Coronary artery (tissue), 2 donors: ENCODE results near the gene TOM1L1.

ENCODE experiments used
- DNase-seq: peaks from one replicate; pipeline ENCODE4 v3.0.0-alpha.2; 2017; ENCODE audit warnings: low spot score
- H3K27ac ChIP-seq, 2 donors: fragments of 200-600 bp; sonication (generic); one replicate each; pipeline ENCODE4 v1.5.1; 2016 to 2019
- H3K4me3 ChIP-seq: fragments of 200-600 bp; sonication (generic); 2 replicates; pipeline ENCODE4 v1.5.1; 2016; ENCODE audit warnings: mild to moderate bottlenecking, moderate library complexity
- TF ChIP-seq, protein P1 (sequence below): fragments of 200-600 bp; sonication (generic); IDR thresholded peaks from one replicate; pipeline ENCODE4 v1.5.1; 2019; ENCODE audit warnings: antibody characterized with exemption

Gene TOM1L1

DNA sequence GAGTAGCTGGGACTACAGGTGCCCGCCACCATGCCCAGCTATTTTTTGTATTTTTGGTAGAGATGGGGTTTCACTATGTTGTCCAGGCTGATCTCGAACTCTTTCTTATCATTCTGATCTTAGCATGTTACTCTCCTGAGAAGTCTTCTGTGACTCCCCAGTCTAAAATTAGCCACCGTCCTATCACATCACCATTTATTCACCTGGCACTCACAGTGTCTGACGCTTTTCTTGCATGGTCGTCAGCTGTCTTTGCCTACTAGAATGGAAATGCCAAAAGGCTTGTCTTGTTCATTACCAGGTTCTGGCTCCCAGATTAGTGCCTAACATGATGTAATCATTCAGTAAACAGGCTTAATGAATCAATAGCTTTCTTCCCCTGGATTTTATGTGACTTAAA lies 23.8 kb downstream of the TOM1L1 start:
- TF ChIP-seq, protein P1, sequence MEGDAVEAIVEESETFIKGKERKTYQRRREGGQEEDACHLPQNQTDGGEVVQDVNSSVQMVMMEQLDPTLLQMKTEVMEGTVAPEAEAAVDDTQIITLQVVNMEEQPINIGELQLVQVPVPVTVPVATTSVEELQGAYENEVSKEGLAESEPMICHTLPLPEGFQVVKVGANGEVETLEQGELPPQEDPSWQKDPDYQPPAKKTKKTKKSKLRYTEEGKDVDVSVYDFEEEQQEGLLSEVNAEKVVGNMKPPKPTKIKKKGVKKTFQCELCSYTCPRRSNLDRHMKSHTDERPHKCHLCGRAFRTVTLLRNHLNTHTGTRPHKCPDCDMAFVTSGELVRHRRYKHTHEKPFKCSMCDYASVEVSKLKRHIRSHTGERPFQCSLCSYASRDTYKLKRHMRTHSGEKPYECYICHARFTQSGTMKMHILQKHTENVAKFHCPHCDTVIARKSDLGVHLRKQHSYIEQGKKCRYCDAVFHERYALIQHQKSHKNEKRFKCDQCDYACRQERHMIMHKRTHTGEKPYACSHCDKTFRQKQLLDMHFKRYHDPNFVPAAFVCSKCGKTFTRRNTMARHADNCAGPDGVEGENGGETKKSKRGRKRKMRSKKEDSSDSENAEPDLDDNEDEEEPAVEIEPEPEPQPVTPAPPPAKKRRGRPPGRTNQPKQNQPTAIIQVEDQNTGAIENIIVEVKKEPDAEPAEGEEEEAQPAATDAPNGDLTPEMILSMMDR, result no peak
- no peak for DNase-seq
- no peak overlapping the region for H3K27ac ChIP-seq
- no peak overlapping the region for H3K4me3 ChIP-seq

DNA sequence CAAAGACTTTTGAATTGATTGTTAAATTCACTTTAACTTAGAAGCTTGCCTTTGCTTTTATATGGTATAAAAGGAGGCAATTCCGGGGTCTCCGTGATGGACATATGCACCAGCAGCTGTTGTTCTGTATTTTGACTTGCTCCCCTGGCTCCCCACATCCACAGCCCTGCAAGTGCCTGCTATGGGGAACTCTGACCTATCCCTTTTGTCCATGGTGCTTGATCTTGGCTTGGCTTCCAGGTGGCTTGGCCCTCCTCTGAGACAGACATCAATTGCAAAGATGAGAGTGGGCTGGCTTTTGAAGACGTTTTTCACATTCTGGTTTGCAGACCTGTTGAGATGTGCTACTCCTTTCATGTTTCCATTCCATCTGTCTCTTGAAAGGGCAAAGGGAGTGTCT lies 26.9 kb downstream of the TOM1L1 start:
- no peak overlapping the region for H3K27ac ChIP-seq
- TF ChIP-seq, protein P1, result no peak
- DNase-seq, result no peak
- H3K4me3 ChIP-seq, result no peak overlapping the region

DNA sequence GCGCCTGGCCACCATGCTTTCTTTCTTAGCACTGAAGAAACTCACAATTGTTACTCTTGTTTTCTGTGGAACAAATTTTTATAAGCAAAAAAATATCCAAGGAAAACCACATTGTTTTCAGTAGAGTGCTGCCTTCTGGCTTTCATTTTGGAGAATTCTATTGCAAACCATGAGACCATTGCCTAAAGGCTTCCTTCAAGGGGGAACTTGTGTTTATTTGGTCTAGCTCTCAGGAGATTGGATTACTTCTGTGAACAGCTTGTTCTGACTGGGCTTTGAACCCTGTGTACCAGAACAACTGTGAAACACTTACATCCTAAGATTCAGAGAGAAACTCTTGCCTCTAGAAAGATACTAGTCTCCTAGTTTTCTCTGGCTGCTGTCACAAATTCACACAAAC lies 32.1 kb downstream of the TOM1L1 start:
- Histone ChIP-seq H3K4me3 (no peak overlapping the region), H3K27ac (no peak overlapping the region)
- no peak for DNase-seq
- TF ChIP-seq, protein P1, result no peak

DNA sequence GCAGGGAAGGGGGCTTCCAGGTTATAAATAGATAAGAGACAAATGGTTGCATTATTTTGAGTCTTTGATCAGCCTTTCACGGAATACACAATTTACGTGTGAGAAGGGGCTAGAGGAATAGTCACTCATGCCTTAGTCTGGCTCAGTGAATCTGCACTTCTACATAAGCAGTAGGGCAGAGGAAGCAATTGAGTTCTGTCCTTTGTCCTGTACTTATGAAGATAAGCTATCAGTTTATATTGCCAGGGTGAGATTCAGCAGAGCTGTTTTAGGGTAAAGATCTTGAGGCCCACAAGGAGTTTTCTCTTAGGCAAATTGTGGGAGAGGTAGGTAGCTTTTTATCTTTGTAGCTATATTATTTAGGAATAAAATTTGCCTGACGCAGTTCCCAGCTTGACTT lies 33.3 kb downstream of the TOM1L1 start:
- TF ChIP-seq, protein P1, result no peak
- Histone ChIP-seq H3K27ac (no peak overlapping the region), H3K4me3 (no peak overlapping the region)
- DNase-seq, result no peak

DNA sequence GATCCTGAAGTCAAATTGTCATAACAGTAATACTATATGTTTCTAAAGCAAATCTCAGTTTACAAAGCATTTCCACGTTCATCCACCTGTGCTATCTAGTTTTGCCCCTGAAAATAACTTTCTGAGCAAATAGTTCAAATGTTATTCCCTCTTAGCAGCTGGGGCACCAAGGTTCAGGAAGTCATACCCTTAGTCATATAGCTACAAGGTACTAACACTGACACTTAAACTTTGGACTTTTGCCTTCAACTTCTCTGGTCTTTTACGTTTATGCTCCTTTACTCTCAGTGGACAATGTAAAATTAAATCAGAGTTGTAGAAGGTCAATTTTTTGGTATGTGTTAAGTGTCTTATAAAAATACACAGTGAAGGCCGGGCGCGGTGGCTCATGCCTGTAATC lies 34.8 kb downstream of the TOM1L1 start:
- DNase-seq, result no peak
- Histone ChIP-seq H3K27ac (no peak overlapping the region), H3K4me3 (no peak overlapping the region)
- TF ChIP-seq, protein P1, result no peak

DNA sequence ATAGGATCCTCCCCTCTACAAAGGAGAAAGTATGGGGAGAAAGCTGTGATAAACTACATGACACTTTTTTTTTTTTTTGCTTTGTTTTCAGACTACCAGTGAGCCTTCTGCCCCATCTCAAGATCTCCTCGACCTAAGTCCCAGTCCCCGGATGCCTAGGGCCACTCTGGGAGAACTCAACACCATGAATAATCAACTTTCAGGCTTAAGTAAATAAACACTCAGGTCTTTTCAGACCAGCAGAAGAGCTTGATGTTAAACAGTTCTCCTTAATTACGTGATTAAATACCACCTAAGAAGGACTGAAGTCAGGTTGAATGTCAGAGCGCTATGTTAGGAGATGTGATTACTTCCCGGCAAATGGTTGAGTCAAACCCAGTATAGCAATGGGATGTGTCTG lies 36.4 kb downstream of the TOM1L1 start:
- TF ChIP-seq, protein P1, result no peak
- DNase-seq, result no peak
- H3K4me3 ChIP-seq, result no peak overlapping the region

DNA sequence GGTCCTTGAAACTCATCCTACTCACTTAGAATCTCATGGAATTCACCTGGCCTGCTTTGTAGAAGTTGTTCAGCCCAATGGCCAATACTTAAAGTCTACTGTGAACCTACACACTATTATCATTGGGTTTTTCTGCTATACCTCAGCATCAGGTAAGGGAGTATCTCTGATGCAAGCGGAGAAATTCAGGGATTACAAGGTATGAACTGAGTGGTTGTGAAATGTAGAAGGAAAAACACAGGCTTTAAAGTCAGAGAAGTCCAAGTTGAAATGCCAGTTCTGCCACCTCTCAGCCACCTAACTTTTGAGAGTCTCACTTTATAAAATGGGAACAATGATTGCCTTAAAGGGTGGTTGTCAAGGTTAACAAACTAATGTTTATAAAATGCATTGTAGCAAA lies 36.8 kb downstream of the TOM1L1 start:
- no peak for DNase-seq
- no peak overlapping the region for H3K4me3 ChIP-seq
- TF ChIP-seq, protein P1, result no peak
- H3K27ac ChIP-seq, result no peak overlapping the region

More for the DNA sequence above, 36.4 kb downstream of the TOM1L1 start:
- H3K27ac ChIP-seq, result no peak overlapping the region
